Fibroblast of lung (primary cell): ENCODE data around the gene EPS8L1. TPM values are rescaled to one million over a fixed set of nuclear protein-coding genes. Genes with fewer than 3 reads are reported as not detected.

Source experiments
- DNase-seq, 2 donors: peaks; one replicate each; pipeline versions ENCODE4 v3.0.0 to v3.0.0-alpha.2; 2010; ENCODE audit warnings: low read depth in 2 of 2
- H2AFZ ChIP-seq: 2 replicates; pipeline ENCODE4 v1.5.1; 2012; ENCODE audit warnings: low read length, control low read depth, inconsistent platforms
- H3K27ac ChIP-seq: 2 replicates; pipeline ENCODE4 v1.5.1; 2011; ENCODE audit warnings: low read length, control low read depth; ENCODE audit not compliant: insufficient read depth
- H3K27me3 ChIP-seq: 2 replicates; pipeline ENCODE4 v1.5.1; 2011; ENCODE audit warnings: mild to moderate bottlenecking, low read length; ENCODE audit not compliant: control insufficient read depth, insufficient read depth
- H3K36me3 ChIP-seq: 2 replicates; pipeline ENCODE4 v1.5.1; 2011; ENCODE audit warnings: low read length; ENCODE audit not compliant: control insufficient read depth, insufficient read depth
- H3K4me1 ChIP-seq: 2 replicates; pipeline ENCODE4 v1.5.1; 2011; ENCODE audit warnings: low read length; ENCODE audit not compliant: control insufficient read depth, insufficient read depth; ENCODE audit errors: extremely low read depth
- H3K4me2 ChIP-seq: 2 replicates; pipeline ENCODE4 v1.5.1; 2011; ENCODE audit warnings: low read length, control low read depth; ENCODE audit not compliant: insufficient read depth; ENCODE audit errors: extremely low read depth
- H3K4me3 ChIP-seq, 4 experiments: fragments of 200-600 bp in 1 of 4; sonication (generic) in 1 of 4; replicated peaks in 1 of 4; 2 replicates each; pipeline ENCODE4 v1.5.1; 2011 to 2016; ENCODE audit warnings: low read length in 4 of 4, low read depth in 3 of 4, mild to moderate bottlenecking in 3 of 4, control low read depth in 2 of 4, inconsistent platforms in 1 of 4, mixed read lengths in 1 of 4; ENCODE audit not compliant: insufficient read depth in 1 of 4; ENCODE audit errors: control extremely low read depth in 1 of 4
- H3K79me2 ChIP-seq: 2 replicates; pipeline ENCODE4 v1.5.1; 2012; ENCODE audit warnings: mild to moderate bottlenecking, low read length, inconsistent platforms; ENCODE audit not compliant: control insufficient read depth, insufficient read depth
- H3K9ac ChIP-seq: 2 replicates; pipeline ENCODE4 v1.5.1; 2011; ENCODE audit warnings: mild to moderate bottlenecking, low read length, control low read depth; ENCODE audit not compliant: insufficient read depth
- H3K9me3 ChIP-seq: 2 replicates; pipeline ENCODE4 v1.5.1; 2012; ENCODE audit warnings: low read depth, low read length; ENCODE audit not compliant: control insufficient read depth, insufficient read depth
- H4K20me1 ChIP-seq: 2 replicates; pipeline ENCODE4 v1.5.1; 2011; ENCODE audit warnings: low read length; ENCODE audit not compliant: control insufficient read depth, insufficient read depth; ENCODE audit errors: extremely low read depth
- CTCF ChIP-seq, 2 donors: IDR thresholded peaks in 1 of 2; conservative IDR thresholded peaks in 1 of 2; 1 replicate in 1 of 2; 2 replicates in 1 of 2; pipeline ENCODE4 v1.5.1; 2011 to 2012; ENCODE audit warnings: low read length in 2 of 2, control low read depth in 1 of 2, inconsistent platforms in 1 of 2, low read depth in 1 of 2, mild to moderate bottlenecking in 1 of 2
- EZH2 ChIP-seq: IDR thresholded peaks from 2 replicates; pipeline ENCODE4 v1.5.1; 2012; ENCODE audit warnings: low read length, control low read depth, mild to moderate bottlenecking; ENCODE audit errors: missing control alignments
- polyA plus RNA-seq, 2 donors: library from polyadenylated mRNA; depleted of rRNA in 1 of 2; stranded (reverse) in 1 of 2; unstranded in 1 of 2; fragments of >200 nt; gene quantifications; 2 replicates each; pipeline ENCODE4 v1.2.1, GENCODE V29; 2011 to 2012; ENCODE audit warnings: missing spikeins in 1 of 2
- total RNA-seq: library from RNA; depleted of rRNA; stranded (reverse); fragments of >200 nt; gene quantifications from 2 replicates; pipeline ENCODE4 v1.2.1, GENCODE V29; 2014

The EPS8L1 gene
- total and polyA plus RNA-seq, 2 donors (not counting 1 experiment from before 2014, with no cell fraction given): 0.17 to 1.9 TPM

DNA sequence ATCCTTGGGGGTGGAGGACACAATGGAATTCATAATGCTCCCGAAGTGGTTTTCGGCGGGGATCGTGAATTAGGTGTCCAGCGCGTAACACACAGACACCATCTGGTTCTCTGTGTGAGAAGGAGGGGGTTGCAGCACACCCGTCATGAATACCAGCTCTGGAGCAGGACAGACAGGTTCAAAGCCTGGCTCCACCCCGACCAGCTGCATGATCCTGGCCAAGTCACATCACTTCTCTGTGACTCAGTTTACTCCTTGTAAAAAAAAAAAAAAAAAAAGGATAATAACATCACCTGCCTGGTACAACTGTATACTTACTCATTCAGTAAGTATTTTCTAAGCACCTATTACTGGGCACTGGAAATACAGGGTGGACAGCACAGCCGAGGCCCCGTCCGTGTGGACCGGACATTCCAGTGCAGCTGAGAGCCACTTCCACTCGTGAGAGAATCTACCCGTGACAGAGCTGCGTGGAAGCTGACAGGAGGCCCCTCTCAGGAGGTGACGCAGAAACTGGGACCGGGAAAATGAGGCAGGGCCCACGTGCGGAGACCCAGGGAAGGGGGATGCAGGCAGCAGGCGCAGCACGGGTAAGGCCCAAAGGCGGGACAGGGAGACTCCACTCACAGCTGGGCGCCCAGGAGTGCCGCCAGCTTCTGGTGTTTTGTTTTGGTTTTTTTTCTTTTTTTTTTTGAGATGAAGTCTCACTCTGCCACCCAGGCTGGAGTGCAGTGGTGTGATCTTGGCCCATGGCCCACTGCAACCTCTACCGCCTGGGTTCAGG, 24.7 kb upstream of the EPS8L1 start:
- DNase-seq: no peak
- Histone ChIP-seq H3K4me3 (no peak overlapping the region), H4K20me1 (no peaks in the 10 kb centered on the region), H3K79me2 (no peaks in the 10 kb centered on the region), H3K36me3 (peaks cover 2% of the 10 kb centered on the region), H3K9me3 (no peaks in the 10 kb centered on the region), H3K27me3 (no peaks in the 10 kb centered on the region), H3K9ac (no peak overlapping the region), H2AFZ (no peak overlapping the region), H3K4me2 (no peak overlapping the region), H3K4me1 (no peaks in the 10 kb centered on the region), H3K27ac (no peak overlapping the region)
- TF ChIP-seq EZH2 (no peak), CTCF (conservative IDR thresholded peaks at IDR 0.05 in 1 of 2, IDR thresholded peaks at IDR 0.05 in 1 of 2; ENCODE audit: low read depth in 1 of 2, low read length in 2 of 2) (no peak)

- Histone ChIP-seq H3K4me2 (no peak overlapping the region), H3K4me3 (no peak overlapping the region), H3K79me2 (no peaks in the 10 kb centered on the region), H3K36me3 (peaks cover 2% of the 10 kb centered on the region), H2AFZ (no peak overlapping the region), H3K27ac (no peak overlapping the region), H3K9ac (no peak overlapping the region), H3K9me3 (no peaks in the 10 kb centered on the region), H3K4me1 (no peaks in the 10 kb centered on the region), H3K27me3 (no peaks in the 10 kb centered on the region), H4K20me1 (no peaks in the 10 kb centered on the region)
- no peak for TF ChIP-seq EZH2
- TF ChIP-seq CTCF (conservative IDR thresholded peaks at IDR 0.05 in 1 of 2, IDR thresholded peaks at IDR 0.05 in 1 of 2; ENCODE audit: low read depth in 1 of 2, low read length in 2 of 2): no peak
- DNase-seq: no peak
Observed at GRCh38 chr19:55053735-55054134, 21.9 kb upstream of the EPS8L1 start.

GRCh38 chr19:55056827-55057226, 18.8 kb upstream of the EPS8L1 start:
- H3K4me2 ChIP-seq: no peak overlapping the region
- H3K4me3 ChIP-seq: no peak overlapping the region
- H2AFZ ChIP-seq: no peak overlapping the region
- H3K27me3 ChIP-seq: no peaks in the 10 kb centered on the region
- H4K20me1 ChIP-seq: no peaks in the 10 kb centered on the region
- no peak overlapping the region for H3K27ac ChIP-seq
- no peak for DNase-seq
- no peaks in the 10 kb centered on the region for H3K79me2 ChIP-seq
- H3K9me3 ChIP-seq: no peaks in the 10 kb centered on the region
- H3K4me1 ChIP-seq: no peaks in the 10 kb centered on the region
- no peak for TF ChIP-seq CTCF (conservative IDR thresholded peaks at IDR 0.05 in 1 of 2, IDR thresholded peaks at IDR 0.05 in 1 of 2; ENCODE audit: low read depth in 1 of 2, low read length in 2 of 2)
- no peak for TF ChIP-seq EZH2
- H3K36me3 ChIP-seq: peaks cover 2% of the 10 kb centered on the region
- H3K9ac ChIP-seq: no peak overlapping the region
